ENCODE results near the gene ZKSCAN3.

ZKSCAN3 gene

DNA sequence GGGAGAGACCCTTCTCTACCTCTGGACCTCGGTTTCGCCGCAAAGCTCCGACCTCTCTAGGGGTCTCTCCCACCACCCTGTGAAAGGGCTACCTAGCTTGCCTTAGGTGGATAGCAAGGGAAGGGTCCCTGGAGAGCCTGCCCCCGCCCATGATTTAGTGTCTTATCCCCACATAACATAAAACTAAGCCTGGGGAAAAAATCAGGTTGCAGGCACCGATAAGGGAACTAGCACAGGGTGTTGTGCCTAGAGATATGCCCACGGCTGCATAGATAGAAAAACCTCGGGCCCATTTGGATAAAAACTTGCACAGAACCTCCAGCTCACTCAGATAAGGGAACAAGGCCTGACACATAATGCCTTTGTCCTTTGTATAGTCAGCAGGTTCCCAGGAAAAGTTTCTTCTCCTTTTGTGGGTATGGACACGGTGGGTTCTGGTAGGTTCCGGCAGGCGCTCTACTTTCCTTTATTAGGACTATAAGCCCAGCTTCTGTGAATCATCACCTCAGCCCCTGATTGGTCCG, 14.6 kb upstream of the ZKSCAN3 start:
- TF ChIP-seq, protein P1, sequence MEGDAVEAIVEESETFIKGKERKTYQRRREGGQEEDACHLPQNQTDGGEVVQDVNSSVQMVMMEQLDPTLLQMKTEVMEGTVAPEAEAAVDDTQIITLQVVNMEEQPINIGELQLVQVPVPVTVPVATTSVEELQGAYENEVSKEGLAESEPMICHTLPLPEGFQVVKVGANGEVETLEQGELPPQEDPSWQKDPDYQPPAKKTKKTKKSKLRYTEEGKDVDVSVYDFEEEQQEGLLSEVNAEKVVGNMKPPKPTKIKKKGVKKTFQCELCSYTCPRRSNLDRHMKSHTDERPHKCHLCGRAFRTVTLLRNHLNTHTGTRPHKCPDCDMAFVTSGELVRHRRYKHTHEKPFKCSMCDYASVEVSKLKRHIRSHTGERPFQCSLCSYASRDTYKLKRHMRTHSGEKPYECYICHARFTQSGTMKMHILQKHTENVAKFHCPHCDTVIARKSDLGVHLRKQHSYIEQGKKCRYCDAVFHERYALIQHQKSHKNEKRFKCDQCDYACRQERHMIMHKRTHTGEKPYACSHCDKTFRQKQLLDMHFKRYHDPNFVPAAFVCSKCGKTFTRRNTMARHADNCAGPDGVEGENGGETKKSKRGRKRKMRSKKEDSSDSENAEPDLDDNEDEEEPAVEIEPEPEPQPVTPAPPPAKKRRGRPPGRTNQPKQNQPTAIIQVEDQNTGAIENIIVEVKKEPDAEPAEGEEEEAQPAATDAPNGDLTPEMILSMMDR (conservative IDR thresholded peaks at IDR 0.05; ENCODE audit: low read depth, low read length) = no peak
- DNase-seq (ENCODE audit: low read depth) = no peak
- peak overlapping the region; percentile 83 for H3K4me3 ChIP-seq (ENCODE audit: low read depth, low read length)

DNA sequence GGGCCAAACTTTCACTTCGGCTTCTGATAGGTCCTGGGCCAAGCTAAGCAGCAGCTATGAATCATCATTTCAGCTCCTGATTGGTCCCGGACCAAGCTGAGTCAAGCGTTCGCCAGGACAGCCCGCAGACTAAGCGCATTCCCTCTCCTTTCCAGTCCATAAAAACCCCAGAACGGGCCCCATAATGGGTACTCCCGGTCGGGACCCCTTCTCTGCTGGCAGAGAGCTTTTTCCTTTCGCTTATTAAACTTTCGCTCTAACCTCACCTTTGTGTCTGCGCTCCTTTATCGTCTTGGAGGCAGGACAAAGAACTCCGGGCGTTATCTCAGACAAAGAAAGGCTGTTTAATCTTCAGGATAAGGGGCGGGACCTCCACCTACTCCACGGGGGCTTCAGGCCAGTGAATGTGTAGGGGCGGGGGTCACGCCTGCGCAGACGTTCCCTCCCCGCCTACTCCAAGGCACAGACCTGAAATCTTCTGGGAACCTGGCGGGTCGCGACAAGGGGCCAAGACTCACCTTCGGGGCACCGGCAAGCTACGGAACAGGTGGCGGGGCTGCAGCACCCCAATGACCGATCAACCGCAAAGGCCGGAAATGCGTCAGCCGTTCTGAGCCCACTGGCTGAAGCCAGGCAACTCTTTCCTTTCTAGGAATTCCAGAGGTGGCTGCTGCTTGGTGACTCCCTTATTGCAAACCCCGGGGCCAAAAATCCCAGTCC, 14.0 kb upstream of the ZKSCAN3 start, which contains the start of gene ZSCAN31:
TSS of gene ZSCAN31 (minus strand) at position 585 of the 720 bp plus-strand sequence. CDS start 6,465 bp downstream, outside the sequence.
- TF ChIP-seq, protein P1 (conservative IDR thresholded peaks at IDR 0.05; ENCODE audit: low read depth, low read length) = no peak
- H3K4me3 ChIP-seq (ENCODE audit: low read depth, low read length) = peak within 1 kb of the TSS; percentile 83
- peak; percentile 99 for DNase-seq (ENCODE audit: low read depth)

DNA sequence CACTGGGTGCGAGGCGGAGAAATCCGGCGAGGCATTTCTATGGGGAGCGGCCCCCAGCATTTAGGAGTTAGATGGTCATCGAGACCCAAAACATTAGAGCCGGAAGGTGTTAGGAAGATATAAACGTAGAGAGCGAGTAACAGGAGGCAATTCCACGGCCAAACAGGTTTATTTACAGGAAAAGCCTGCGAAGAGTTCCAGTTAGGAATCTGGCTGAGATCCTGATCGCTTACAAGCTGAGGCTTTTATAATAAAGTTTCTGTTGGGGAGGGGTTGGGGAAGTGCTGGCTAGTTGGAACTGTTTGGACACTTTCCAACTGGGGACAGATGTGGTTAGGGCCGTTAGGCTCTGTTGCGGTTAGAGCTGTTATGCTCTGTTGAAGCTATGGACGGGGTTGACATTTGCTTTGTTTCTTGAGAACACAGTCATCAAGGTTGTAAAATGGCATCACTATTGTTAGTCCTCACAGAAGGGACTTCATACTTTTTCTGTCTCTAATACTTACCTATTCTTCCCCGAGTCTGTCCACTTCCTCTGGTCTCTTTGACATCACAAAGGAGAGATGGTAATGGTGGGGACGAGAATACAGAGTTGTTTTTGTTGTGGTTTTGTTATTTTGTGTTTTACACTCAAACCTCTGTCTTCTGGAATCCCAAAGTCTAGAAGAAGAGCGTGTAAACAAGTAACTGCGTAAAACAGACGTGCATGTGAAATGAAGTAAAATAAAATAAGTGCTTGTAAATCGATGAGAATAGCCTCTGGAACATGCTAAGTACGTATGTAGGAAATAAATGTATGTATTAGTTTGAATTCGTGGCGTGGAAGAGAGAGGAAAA, 13.2 kb upstream of the ZKSCAN3 start:
- peak; percentile 26 for DNase-seq (ENCODE audit: low read depth)
- H3K4me3 ChIP-seq (ENCODE audit: low read depth, low read length) = peak overlapping the region; percentile 83
- TF ChIP-seq, protein P1 (conservative IDR thresholded peaks at IDR 0.05; ENCODE audit: low read depth, low read length) = no peak

DNA sequence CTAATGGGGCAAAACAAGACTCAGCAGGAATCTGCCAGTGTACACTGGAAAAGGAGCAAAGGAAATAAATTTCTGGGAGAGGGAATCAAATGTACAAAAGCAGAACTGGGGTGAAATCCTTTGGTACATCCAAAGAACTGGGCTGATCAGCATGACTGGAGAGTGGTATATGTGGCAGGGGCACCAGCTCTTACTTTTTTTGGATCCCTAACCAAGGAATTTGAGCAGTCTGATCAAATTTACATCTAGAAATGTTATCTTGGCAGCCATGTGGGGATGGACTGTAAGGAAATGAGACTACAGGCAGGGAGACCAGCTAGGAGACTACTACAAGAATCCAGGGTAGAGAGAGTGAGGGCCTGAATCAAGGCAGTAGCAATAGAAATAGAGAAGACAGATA, 12.6 kb upstream of the ZKSCAN3 start:
- no peak for DNase-seq (ENCODE audit: low read depth)
- no peak overlapping the region for H3K4me3 ChIP-seq (ENCODE audit: low read depth, low read length)
- TF ChIP-seq, protein P1 (conservative IDR thresholded peaks at IDR 0.05; ENCODE audit: low read depth, low read length) = no peak

DNA sequence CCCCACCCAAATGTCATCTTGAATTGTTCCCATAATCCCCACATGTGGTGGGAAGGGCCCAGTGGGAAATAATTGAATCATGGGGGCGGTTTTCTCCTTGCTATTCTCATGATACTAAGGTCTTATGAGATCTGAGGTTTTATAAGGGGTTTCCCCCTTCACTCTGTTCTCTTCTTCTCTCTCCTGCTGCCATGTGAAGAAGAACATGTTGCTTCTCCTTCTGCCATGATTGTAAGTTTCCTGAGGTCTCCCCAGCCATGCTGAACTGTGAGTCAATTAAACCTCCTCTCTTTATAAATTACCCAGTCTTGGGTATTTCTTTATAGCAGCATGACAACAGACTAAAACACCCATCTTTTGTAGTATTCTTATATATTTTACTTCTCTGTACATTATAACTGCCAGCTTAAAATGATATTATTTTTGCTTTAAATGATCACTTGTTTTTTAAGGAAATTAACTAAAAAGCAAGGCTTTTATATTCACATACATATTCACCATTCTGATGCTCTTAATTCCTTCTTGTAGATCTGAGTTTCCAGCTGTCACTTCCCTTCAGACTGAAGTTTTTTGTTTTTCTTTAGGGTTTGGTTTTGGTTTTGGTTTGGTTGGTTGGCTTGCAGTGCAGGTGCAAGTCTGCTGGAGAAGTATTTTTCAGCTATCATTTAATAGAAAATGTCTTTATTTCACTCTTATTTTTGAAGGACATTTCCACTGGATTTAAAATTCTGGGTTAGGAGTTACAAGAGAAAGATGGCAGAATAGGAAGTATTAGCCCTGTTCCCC, 9.2 kb upstream of the ZKSCAN3 start:
- TF ChIP-seq, protein P1 (conservative IDR thresholded peaks at IDR 0.05; ENCODE audit: low read depth, low read length) = no peak
- no peak for DNase-seq (ENCODE audit: low read depth)
- no peak overlapping the region for H3K4me3 ChIP-seq (ENCODE audit: low read depth, low read length)

DNA sequence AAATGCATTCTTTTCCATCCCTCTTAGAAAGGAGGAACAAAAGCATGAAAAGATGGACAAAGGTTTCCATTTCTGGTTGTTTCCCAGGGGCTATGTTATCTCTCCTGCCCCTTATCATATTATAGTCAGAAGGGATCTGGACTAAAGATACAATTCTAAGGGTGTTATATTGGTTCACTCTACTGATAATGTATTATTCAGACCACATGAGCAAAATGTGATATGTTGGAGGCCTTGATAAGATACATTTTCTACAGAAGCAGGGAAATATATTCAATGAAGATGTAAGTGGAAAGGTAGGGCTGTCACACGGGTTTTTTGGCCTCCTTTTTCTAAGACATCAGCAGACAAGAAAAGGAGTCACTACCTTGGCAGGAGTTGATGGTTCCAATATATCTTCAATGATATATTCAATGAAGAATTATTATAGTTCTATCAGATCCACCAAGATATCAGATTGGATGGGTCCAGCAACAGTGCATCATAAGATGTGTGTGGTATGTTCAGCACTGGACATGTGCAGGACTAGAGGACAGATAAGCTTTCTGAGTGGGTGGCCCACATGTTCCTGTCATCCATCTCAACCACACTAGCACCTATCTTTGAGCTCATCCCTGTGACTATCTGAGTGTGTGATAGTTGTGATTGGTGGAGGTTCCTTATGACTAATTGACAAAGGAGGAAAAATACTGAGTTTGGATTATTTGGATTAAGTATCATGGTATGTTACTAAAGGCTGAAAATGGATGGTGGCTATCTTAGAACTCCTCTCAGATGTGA, 5.7 kb upstream of the ZKSCAN3 start:
- DNase-seq (ENCODE audit: low read depth) = no peak
- H3K4me3 ChIP-seq (ENCODE audit: low read depth, low read length) = no peak overlapping the region
- TF ChIP-seq, protein P1 (conservative IDR thresholded peaks at IDR 0.05; ENCODE audit: low read depth, low read length) = no peak

Measured in choroid plexus epithelial cell (primary cell).